RWPE2 (cell line): Measurements from ENCODE around the gene HSDL1.

Experiments
- ATAC-seq: fragments of 200-7000 bp; cut with Tn5 transposase; 3 replicates; pipeline ENCODE4 v1.9.1; 2021; ENCODE audit warnings: low read depth
- DNase-seq: peaks from one replicate; pipeline ENCODE4 v3.0.0-alpha.2; 2020; ENCODE audit warnings: low spot score
- H3K27ac ChIP-seq: fragments of 450-650 bp; 2 replicates; pipeline ENCODE4 v1.5.1; 2017; ENCODE audit warnings: mild to moderate bottlenecking; ENCODE audit not compliant: poor library complexity, severe bottlenecking
- H3K27me3 ChIP-seq: fragments of 250-450 bp; sonication (Bioruptor Pico); 2 replicates; pipeline ENCODE4 v1.5.1; 2021; ENCODE audit warnings: mild to moderate bottlenecking, moderate library complexity; ENCODE audit not compliant: insufficient read depth, poor library complexity, severe bottlenecking
- H3K36me3 ChIP-seq: fragments of 250-450 bp; sonication (Bioruptor Pico); 2 replicates; pipeline ENCODE4 v1.5.1; 2020; ENCODE audit warnings: low read depth, mild to moderate bottlenecking, moderate library complexity
- H3K4me1 ChIP-seq: fragments of 250-450 bp; sonication (Bioruptor Pico); 2 replicates; pipeline ENCODE4 v1.5.1; 2021; ENCODE audit warnings: mild to moderate bottlenecking, moderate library complexity; ENCODE audit not compliant: insufficient read depth, poor library complexity, severe bottlenecking
- H3K4me3 ChIP-seq: fragments of 250-450 bp; sonication (Bioruptor Pico); 2 replicates; pipeline ENCODE4 v1.5.1; 2021; ENCODE audit warnings: mild to moderate bottlenecking, moderate library complexity; ENCODE audit not compliant: severe bottlenecking
- H3K9me3 ChIP-seq: fragments of 250-450 bp; sonication (Bioruptor Pico); 2 replicates; pipeline ENCODE4 v1.5.1; 2021; ENCODE audit warnings: mild to moderate bottlenecking, moderate library complexity; ENCODE audit not compliant: severe bottlenecking
- CTCF ChIP-seq: fragments of 450-650 bp; IDR thresholded peaks from one replicate; pipeline ENCODE4 v1.5.1; 2017; ENCODE audit warnings: mild to moderate bottlenecking, moderate library complexity; ENCODE audit not compliant: poor library complexity, severe bottlenecking

The HSDL1 gene

GRCh38 chr16:84082835-84083569, 62.0 kb downstream of the HSDL1 start:
- no peak overlapping the region for H3K27ac ChIP-seq
- no peaks in the 10 kb centered on the region for H3K9me3 ChIP-seq
- DNase-seq (no peak), ATAC-seq (no peak)
- no peaks in the 10 kb centered on the region for H3K4me1 ChIP-seq
- no peak overlapping the region for H3K4me3 ChIP-seq
- no peak for TF ChIP-seq CTCF
- H3K36me3 ChIP-seq, result peaks cover 83% of the 10 kb centered on the region
- H3K27me3 ChIP-seq, result no peaks in the 10 kb centered on the region

GRCh38 chr16:84082110-84082509, 62.9 kb downstream of the HSDL1 start:
- no peak for DNase-seq
- no peak overlapping the region for H3K4me3 ChIP-seq
- H3K36me3 ChIP-seq, result peaks cover 84% of the 10 kb centered on the region
- no peak overlapping the region for H3K27ac ChIP-seq
- ATAC-seq, result no peak
- H3K9me3 ChIP-seq, result no peaks in the 10 kb centered on the region
- H3K4me1 ChIP-seq, result no peaks in the 10 kb centered on the region
- no peaks in the 10 kb centered on the region for H3K27me3 ChIP-seq
- no peak for TF ChIP-seq CTCF

GRCh38 chr16:84081446-84081989, 63.5 kb downstream of the HSDL1 start:
- no peak for TF ChIP-seq CTCF
- H3K36me3 ChIP-seq, result peaks cover 80% of the 10 kb centered on the region
- ATAC-seq (no peak), DNase-seq (no peak)
- H3K9me3 ChIP-seq, result no peaks in the 10 kb centered on the region
- H3K4me1 ChIP-seq, result no peaks in the 10 kb centered on the region
- no peak overlapping the region for H3K27ac ChIP-seq
- no peak overlapping the region for H3K4me3 ChIP-seq
- H3K27me3 ChIP-seq, result no peaks in the 10 kb centered on the region

GRCh38 chr16:84080813-84081212, 64.2 kb downstream of the HSDL1 start:
- H3K27me3 ChIP-seq, result no peaks in the 10 kb centered on the region
- no peaks in the 10 kb centered on the region for H3K9me3 ChIP-seq
- no peak overlapping the region for H3K27ac ChIP-seq
- H3K4me1 ChIP-seq, result no peaks in the 10 kb centered on the region
- peaks cover 80% of the 10 kb centered on the region for H3K36me3 ChIP-seq
- DNase-seq, result no peak
- H3K4me3 ChIP-seq, result no peak overlapping the region
- TF ChIP-seq CTCF, result no peak
- ATAC-seq, result no peak

- H3K4me3 ChIP-seq, result no peak overlapping the region
- H3K27me3 ChIP-seq, result no peaks in the 10 kb centered on the region
- H3K27ac ChIP-seq, result no peak overlapping the region
- DNase-seq (no peak), ATAC-seq (no peak)
- TF ChIP-seq CTCF, result no peak
- H3K4me1 ChIP-seq, result no peaks in the 10 kb centered on the region
- H3K9me3 ChIP-seq, result no peaks in the 10 kb centered on the region
- H3K36me3 ChIP-seq, result peaks cover 82% of the 10 kb centered on the region
Observed at GRCh38 chr16:84080378-84080777, 64.6 kb downstream of the HSDL1 start.
